ENCODE measurements around the gene THSD4. TPM values are rescaled to one million over a fixed set of nuclear protein-coding genes. Genes with fewer than 3 reads are reported as not detected.

THSD4 gene
- total and polyA plus RNA-seq, 2 of the 8 experiments (the other 6 are each of a cell fraction or from before 2014, with no cell fraction given) = 2.5 to 6.2 TPM

DNA sequence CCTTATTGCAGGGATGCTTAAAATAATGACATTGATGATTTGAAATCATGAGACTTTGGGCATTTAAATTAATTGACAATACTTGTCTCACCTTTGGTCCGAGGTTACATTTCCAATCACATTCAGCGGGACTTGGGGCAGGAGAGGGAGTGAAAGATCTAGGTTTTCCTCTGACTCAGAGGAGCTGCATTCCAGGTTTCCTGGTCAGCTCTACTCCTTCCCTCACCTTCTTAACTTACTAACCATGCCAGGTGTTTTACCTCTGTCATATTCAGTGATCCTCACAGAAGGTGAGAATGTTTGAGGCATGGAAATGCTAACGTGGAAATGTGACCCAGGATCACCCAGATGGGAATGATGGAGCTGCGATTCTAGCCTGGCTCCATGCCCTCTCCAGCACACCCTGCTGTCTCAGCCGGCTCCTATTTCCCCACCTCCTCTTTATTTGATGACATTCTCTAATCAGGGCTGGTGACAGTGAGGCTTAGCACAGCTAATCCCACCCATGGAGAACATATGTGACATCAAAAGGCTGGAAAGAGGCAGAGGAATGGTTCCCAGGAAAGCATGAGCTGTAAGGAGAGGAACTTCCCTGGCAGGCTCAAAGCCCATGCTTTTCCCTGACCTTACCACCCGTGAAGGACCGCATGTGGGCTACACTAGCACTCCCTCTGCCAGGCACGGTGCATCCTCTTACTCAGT lies 38.7 kb downstream of the THSD4 start:
- H2BK12ac ChIP-seq (ENCODE audit: low read depth, low read length) = no peak overlapping the region
- no peak overlapping the region for H2BK15ac ChIP-seq (ENCODE audit: low read length)
- no peak overlapping the region for H2AK5ac ChIP-seq (ENCODE audit: low read depth, low read length)
- no peak overlapping the region for H4K8ac ChIP-seq (ENCODE audit: extremely low read depth, insufficient read depth, low read length)
- POLR2A ChIA-PET (ENCODE audit: partially characterized antibody) = no interaction called here
- H3K4me1 ChIP-seq (replicated peaks in 1 of 4; ENCODE audit: control insufficient read depth in 3 of 4, insufficient read depth in 4 of 4, low read length in 3 of 4) = peaks cover 0 to 5% (median 0%) of the 10 kb centered on the region in 4 experiments; a peak in 1 of 7 replicates
- DNase-seq (ENCODE audit: low read depth in 1 of 2, low spot score in 2 of 2) = no peak
- H3K36me3 ChIP-seq (ENCODE audit: control insufficient read depth in 2 of 4, insufficient read depth in 4 of 4, low read length in 3 of 4) = no peaks in the 10 kb centered on the region
- H3K79me2 ChIP-seq (ENCODE audit: control insufficient read depth in 1 of 2, insufficient read depth in 2 of 2, low read length in 2 of 2) = no peaks in the 10 kb centered on the region
- no peaks in the 10 kb centered on the region for H3K23me2 ChIP-seq (ENCODE audit: low read depth, low read length)
- no peak overlapping the region for H2BK20ac ChIP-seq (ENCODE audit: low read length)
- H3K14ac ChIP-seq (ENCODE audit: insufficient read length) = no peak overlapping the region
- WGBS, 2 experiments (ENCODE audit: extremely low coverage in 1 of 2, insufficient coverage in 1 of 2, insufficient read length in 1 of 2, insufficient replicate concordance in 2 of 2, low coverage in 1 of 2, low lambda C conversion rate in 2 of 2, missing lambda C conversion rate in 1 of 2) = 89% methylated on average over 8 of the region's 8 CpGs; no CpG with 5 or more reads in 1 of the 2 experiments
- CTCF ChIA-PET (ENCODE audit: partially characterized antibody) = interaction anchor here (1.0 to 1.2 kb wide), 3 partner anchors 12 to 29 kb away, joined by 3 read pairs; no protein-coding TSS in a partner anchor
- H3K56ac ChIP-seq (replicated peaks; ENCODE audit: insufficient read length, low read depth, low read length) = no peak overlapping the region
- H2BK5ac ChIP-seq (ENCODE audit: low read depth, low read length) = no peak overlapping the region
- TF ChIP-seq BRCA1 (IDR thresholded peaks at IDR 0.05; ENCODE audit: low read depth, low read length) (no peak), KDM5A (IDR thresholded peaks at IDR 0.05; ENCODE audit: low read length) (no peak), CBX5 (IDR thresholded peaks at IDR 0.05; ENCODE audit: low read depth, low read length) (no peak), BACH1 (IDR thresholded peaks at IDR 0.05; ENCODE audit: low read length) (no peak), RAD21 (IDR thresholded peaks at IDR 0.05 in 1 of 2, conservative IDR thresholded peaks at IDR 0.05 in 1 of 2; ENCODE audit: low read depth in 2 of 2, low read length in 2 of 2) (no peak), POLR2A (IDR thresholded peaks at IDR 0.05; ENCODE audit: control extremely low read depth in 1 of 2, low read depth in 2 of 2, low read length in 2 of 2) (no peak), PHF8 (conservative IDR thresholded peaks at IDR 0.05; ENCODE audit: low read depth, low read length) (no peak), ASH2L (IDR thresholded peaks at IDR 0.05; ENCODE audit: low read length) (no peak), TAF7 (optimal IDR thresholded peaks at IDR 0.05; ENCODE audit: borderline replicate concordance, low read depth, low read length) (no peak), SP1 (IDR thresholded peaks at IDR 0.05; ENCODE audit: low read depth, low read length) (no peak), CHD2 (IDR thresholded peaks at IDR 0.05; ENCODE audit: low read length) (no peak), CEBPB (IDR thresholded peaks at IDR 0.05; ENCODE audit: low read depth, low read length) (no peak), EZH2 (IDR thresholded peaks at IDR 0.05; ENCODE audit: low read depth, low read length, severe bottlenecking) (no peak)
- TF ChIP-seq, protein P1, sequence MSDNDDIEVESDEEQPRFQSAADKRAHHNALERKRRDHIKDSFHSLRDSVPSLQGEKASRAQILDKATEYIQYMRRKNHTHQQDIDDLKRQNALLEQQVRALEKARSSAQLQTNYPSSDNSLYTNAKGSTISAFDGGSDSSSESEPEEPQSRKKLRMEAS (IDR thresholded peaks at IDR 0.05) = no peak
- H4K20me1 ChIP-seq (replicated peaks in 1 of 2; ENCODE audit: control insufficient read depth in 1 of 2, insufficient read depth in 2 of 2, low read length in 2 of 2) = no peaks in the 10 kb centered on the region
- H3K9me3 ChIP-seq (ENCODE audit: insufficient read depth in 2 of 2, low read depth in 1 of 2, low read length in 1 of 2) = no peaks in the 10 kb centered on the region
- H3K79me1 ChIP-seq (ENCODE audit: low read depth, low read length) = no peaks in the 10 kb centered on the region; the same call in 1 of the 2 replicates
- H3K9ac ChIP-seq (replicated peaks in 1 of 4; ENCODE audit: extremely low read depth in 1 of 4, low read depth in 3 of 4, low read length in 3 of 4) = no peak overlapping the region
- H4K91ac ChIP-seq (replicated peaks; ENCODE audit: insufficient read length, low read length) = no peak overlapping the region
- no peak overlapping the region for H3K4me2 ChIP-seq (ENCODE audit: insufficient read depth in 1 of 2, low read depth in 2 of 2, low read length in 2 of 2)
- H3K27ac ChIP-seq (ENCODE audit: low read depth, low read length) = no peak overlapping the region
- H3K4me3 ChIP-seq (ENCODE audit: extremely low read depth in 1 of 4, insufficient read depth in 2 of 4, low read depth in 3 of 4, low read length in 4 of 4) = no peak overlapping the region
- H3K23ac ChIP-seq (ENCODE audit: insufficient read length) = no peak overlapping the region
- H2AFZ ChIP-seq (ENCODE audit: low read length) = no peak overlapping the region
- FAIRE-seq = no peak
- no peak overlapping the region for H4K5ac ChIP-seq (ENCODE audit: insufficient read length, low read depth, low read length)
- no peak overlapping the region for H3K18ac ChIP-seq (ENCODE audit: extremely low read depth, low read length)
- no peak overlapping the region for H3K4ac ChIP-seq (replicated peaks; ENCODE audit: insufficient read length, low read depth, low read length)
- no peaks in the 10 kb centered on the region for H3K27me3 ChIP-seq (replicated peaks in 1 of 4; ENCODE audit: control insufficient read depth in 3 of 4, extremely low read depth in 1 of 4, insufficient read depth in 3 of 4, low read length in 3 of 4)
- H2BK120ac ChIP-seq (replicated peaks; ENCODE audit: low read depth, low read length) = no peak overlapping the region

Data from H1 (cell line).